Brain microvascular endothelial cell (primary cell): ENCODE results near the gene SIPA1L3.

Experiments used
- DNase-seq: peaks from one replicate; pipeline ENCODE4 v3.0.0-alpha.2; 2020
- H3K27ac ChIP-seq: fragments of 250-450 bp; sonication (Bioruptor Pico); 2 replicates; pipeline ENCODE4 v1.5.1; 2020; ENCODE audit warnings: mild to moderate bottlenecking, moderate library complexity
- H3K27me3 ChIP-seq: fragments of 250-450 bp; sonication (Bioruptor Pico); replicated peaks from 2 replicates; pipeline ENCODE4 v1.5.1; 2020; ENCODE audit warnings: mild to moderate bottlenecking
- H3K36me3 ChIP-seq: fragments of 250-450 bp; sonication (Bioruptor Pico); replicated peaks from 2 replicates; pipeline ENCODE4 v1.5.1; 2020; ENCODE audit warnings: mild to moderate bottlenecking
- H3K4me3 ChIP-seq: 2 replicates; pipeline ENCODE4 v1.5.1; 2011; ENCODE audit warnings: low read depth, mild to moderate bottlenecking, control low read depth, low read length, moderate library complexity
- in situ Hi-C: cut with HindIII; loops from 2 replicates; pipeline ENCODE4 v1.10.0; 2017; ENCODE audit warnings: low sequenced_read_pairs, low pct_ligation_motif_present
- TF ChIP-seq, protein P1 (sequence below): IDR thresholded peaks from 2 replicates; pipeline ENCODE4 v1.5.1; 2011; ENCODE audit warnings: low read depth, mild to moderate bottlenecking, moderate library complexity, low read length, control low read depth, inconsistent platforms; ENCODE audit errors: missing control alignments

SIPA1L3 gene

DNA sequence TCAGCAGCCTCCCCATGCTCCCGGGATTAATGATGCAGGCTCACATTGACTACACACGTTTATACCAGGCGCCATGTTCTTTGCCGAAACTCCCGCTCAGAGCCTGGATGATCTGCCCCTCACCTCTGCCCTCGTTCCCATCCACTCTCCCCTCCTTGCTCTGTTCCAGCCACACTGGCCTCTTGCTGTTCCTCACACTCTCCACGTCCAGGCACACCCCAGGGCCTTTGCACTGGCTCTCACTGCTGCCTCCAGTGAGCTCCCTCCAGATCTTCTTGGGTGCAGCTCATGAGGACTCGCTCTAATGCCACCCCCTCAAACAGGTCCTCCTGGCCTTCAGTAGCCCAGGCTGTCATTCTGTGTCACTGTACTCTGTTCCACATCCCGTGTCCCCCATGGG, 277.8 kb downstream of the SIPA1L3 start:
- Histone ChIP-seq H3K27ac (no peak overlapping the region), H3K36me3 (peaks cover 20% of the 10 kb centered on the region)
- in situ Hi-C loops, result no loop called here

GRCh38 chr19:38185562-38185961, 278.6 kb downstream of the SIPA1L3 start:
- H3K27me3 ChIP-seq, result no peaks in the 10 kb centered on the region
- no peak overlapping the region for H3K4me3 ChIP-seq
- no peak for DNase-seq
- TF ChIP-seq, protein P1, sequence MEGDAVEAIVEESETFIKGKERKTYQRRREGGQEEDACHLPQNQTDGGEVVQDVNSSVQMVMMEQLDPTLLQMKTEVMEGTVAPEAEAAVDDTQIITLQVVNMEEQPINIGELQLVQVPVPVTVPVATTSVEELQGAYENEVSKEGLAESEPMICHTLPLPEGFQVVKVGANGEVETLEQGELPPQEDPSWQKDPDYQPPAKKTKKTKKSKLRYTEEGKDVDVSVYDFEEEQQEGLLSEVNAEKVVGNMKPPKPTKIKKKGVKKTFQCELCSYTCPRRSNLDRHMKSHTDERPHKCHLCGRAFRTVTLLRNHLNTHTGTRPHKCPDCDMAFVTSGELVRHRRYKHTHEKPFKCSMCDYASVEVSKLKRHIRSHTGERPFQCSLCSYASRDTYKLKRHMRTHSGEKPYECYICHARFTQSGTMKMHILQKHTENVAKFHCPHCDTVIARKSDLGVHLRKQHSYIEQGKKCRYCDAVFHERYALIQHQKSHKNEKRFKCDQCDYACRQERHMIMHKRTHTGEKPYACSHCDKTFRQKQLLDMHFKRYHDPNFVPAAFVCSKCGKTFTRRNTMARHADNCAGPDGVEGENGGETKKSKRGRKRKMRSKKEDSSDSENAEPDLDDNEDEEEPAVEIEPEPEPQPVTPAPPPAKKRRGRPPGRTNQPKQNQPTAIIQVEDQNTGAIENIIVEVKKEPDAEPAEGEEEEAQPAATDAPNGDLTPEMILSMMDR, result no peak
- no peak overlapping the region for H3K27ac ChIP-seq
- H3K36me3 ChIP-seq, result peaks cover 19% of the 10 kb centered on the region
- in situ Hi-C loops, result no loop called here

More for the DNA sequence above, 277.8 kb downstream of the SIPA1L3 start:
- DNase-seq, result no peak
- Histone ChIP-seq H3K4me3 (no peak overlapping the region), H3K27me3 (no peaks in the 10 kb centered on the region)
- TF ChIP-seq, protein P1, result no peak

DNA sequence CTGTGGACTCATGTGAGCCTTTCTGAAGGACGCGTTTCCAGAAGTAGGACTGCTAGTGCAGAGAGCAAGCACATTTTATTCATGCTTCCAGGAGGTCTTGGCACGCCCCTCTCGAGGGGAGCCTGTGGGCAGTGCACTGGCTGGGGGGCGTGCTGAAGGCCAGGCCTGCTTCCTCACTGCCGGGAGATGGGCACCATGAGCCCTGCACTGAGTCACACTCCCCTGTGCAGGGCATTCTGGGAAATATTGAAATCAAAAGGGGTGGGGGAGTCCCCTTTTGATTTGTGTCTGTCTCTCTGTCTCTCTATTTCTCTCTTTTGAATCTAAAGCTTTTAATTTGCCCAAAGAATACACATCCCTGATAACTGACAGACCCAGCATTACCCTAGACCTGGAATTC, 283.1 kb downstream of the SIPA1L3 start:
- Histone ChIP-seq H3K27me3 (no peaks in the 10 kb centered on the region), H3K27ac (no peak overlapping the region), H3K36me3 (peaks cover 23% of the 10 kb centered on the region), H3K4me3 (no peak overlapping the region)
- in situ Hi-C loops, result no loop called here
- TF ChIP-seq, protein P1, result no peak
- no peak for DNase-seq

GRCh38 chr19:38190793-38191192, 283.8 kb downstream of the SIPA1L3 start:
- Histone ChIP-seq H3K27me3 (no peaks in the 10 kb centered on the region), H3K27ac (no peak overlapping the region), H3K4me3 (no peak overlapping the region), H3K36me3 (peaks cover 27% of the 10 kb centered on the region)
- TF ChIP-seq, protein P1, result no peak
- in situ Hi-C loops, result no loop called here
- DNase-seq, result no peak

- Histone ChIP-seq H3K27ac (no peak overlapping the region), H3K27me3 (no peaks in the 10 kb centered on the region), H3K4me3 (no peak overlapping the region), H3K36me3 (peaks cover 28% of the 10 kb centered on the region)
- in situ Hi-C loops, result no loop called here
- TF ChIP-seq, protein P1, result no peak
- no peak for DNase-seq
These were observed 284.7 kb downstream of the SIPA1L3 start for GRCh38 chr19:38191747-38192146.

DNA sequence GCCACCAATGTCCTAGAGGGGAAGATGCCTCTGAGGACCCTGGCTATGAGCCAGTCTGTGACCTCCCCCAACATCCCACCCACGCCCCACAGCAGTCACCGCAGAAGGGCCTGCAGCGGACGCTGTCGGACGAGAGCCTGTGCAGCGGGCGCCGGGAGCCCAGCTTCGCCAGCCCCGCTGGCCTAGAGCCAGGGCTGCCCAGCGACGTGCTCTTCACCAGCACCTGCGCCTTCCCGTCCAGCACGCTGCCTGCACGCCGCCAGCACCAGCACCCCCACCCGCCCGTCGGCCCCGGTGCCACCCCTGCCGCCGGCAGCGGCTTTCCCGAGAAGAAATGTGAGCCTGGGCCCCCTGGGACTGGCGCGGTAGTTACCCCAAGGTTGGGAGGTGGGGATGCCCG, 286.4 kb downstream of the SIPA1L3 start:
- no peak for DNase-seq
- Histone ChIP-seq H3K4me3 (no peak overlapping the region), H3K27ac (no peak overlapping the region), H3K36me3 (peaks cover 36% of the 10 kb centered on the region), H3K27me3 (no peaks in the 10 kb centered on the region)
- TF ChIP-seq, protein P1, result no peak
- in situ Hi-C loops, result no loop called here
